Ramos (cell line): Measurements from ENCODE around the gene SBK3.
"Not testable (repeated sequence)": the region's sequence is repeated elsewhere in the genome, so short reads cannot be mapped to it uniquely, and the experiment has no call there.

ENCODE experiments used
- in situ Hi-C: fragments of 300-500 bp; cut with MboI; formaldehyde crosslinking; loops from one replicate; pipeline ENCODE4 v1.14.3; 2022; ENCODE audit warnings: low sequenced_read_pairs; ENCODE audit not compliant: unreplicated experiment

SBK3 gene

GRCh38 chr19:55578031-55578760, 32.9 kb upstream of the SBK3 start:
- in situ Hi-C loops: no loop called here

DNA sequence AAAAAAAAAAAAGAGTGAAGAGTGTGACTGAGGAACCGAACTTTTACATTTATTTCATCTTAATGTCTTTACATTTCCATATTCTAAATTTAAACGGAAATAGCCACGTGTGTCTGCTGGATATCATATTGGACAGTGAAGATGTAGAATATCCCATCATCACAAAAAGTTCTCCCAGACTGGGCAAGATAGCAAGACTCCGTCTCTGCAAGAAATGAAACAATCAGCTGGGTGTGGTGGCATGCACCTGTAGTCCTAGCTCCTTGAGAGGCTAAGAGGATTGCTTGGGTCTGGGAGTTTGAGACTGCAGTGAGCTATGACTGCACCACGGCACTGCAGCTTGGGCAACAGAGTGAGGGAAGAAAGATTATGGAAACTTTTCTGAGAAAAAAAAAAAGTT, 31.4 kb upstream of the SBK3 start:
- in situ Hi-C loops: no loop called here

DNA sequence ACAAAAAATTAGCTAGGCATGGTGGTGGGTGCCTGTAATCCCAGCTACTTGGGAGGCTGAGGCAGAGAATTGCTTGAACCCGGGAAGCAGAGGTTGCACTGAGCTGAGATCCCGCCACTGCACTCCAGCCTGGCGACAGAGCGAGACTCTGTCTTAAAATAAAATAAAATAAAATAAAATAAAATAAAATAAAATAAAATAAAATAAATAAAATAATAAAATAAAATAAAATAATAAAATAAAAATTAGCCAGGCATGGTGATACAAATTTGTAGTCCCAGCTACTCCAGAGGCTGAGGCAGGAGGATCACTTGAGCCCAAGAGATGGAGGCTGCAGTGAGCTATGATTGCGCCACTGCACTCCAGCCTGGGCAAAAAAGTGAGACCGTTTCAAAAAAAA, 28.6 kb upstream of the SBK3 start:
- in situ Hi-C loops: not testable (repeated sequence)

GRCh38 chr19:55569477-55569876, 24.1 kb upstream of the SBK3 start:
- in situ Hi-C loops: not testable (repeated sequence)

DNA sequence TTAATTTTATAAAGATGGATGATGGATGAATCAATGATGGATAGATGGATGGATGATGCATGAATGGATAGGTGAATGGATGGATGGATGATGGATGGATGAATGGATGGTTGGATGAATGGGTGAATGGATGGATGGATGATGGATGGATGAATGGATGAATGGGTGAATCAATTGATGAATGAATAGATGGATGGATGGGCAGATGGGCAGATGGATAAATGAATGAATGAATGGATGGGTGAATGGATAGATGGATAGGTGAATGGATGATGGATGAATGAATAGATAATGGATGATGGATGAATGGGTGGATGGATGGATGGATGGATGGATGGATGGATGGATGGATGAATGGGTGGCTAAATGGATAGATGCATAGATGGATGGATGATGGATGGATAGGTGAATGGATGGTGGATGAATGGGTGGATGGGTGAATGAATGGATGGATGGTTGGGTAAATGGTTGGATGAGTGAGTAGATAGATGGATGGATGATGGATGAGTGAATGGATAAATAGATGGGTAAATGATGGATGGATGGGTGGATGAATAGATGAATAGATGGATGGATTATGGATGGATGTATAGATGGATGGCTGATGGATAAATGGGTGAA, 22.5 kb upstream of the SBK3 start:
- in situ Hi-C loops: no loop called here

DNA sequence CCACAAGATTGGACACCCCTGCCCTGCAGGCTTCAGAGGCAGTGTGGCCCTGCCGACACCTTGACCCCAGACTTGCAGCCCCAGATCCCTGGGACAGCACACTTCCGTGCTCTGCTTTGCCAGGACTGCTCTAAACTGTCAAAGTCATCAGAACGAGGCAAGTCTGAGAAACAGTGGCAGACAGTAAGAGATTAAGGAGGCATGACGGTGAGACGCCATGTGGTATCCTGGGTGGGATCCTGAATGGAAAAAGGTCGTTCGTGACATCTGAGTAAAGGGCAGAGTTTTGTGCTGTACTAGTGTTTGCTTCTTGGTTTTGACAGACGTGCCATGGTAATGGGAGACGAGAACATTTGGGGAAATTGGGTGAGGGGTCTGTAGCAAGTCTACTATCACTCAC, 21.5 kb upstream of the SBK3 start:
- in situ Hi-C loops: no loop called here

DNA sequence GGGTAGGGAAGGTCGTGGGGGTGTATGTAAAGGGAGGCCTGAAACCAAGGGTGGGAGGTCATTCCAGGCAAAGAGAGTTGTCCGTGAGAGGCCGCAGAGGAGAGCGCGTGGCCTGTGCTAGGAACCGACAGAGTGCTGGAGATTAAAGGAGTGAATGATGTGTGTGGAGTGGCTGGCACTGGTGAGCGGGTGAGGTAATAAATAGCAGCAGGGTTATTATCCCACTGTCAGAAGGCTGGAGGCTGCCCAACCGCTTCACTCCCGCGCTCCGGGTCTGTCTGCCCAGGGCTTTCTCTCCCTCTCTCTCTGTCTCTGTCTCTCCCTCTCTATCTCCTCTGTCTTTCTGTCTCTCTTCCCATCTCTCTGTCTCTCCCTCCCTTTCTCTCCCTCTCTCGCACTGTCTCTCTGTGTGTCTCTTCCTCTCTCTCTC, 17.9 kb upstream of the SBK3 start:
- in situ Hi-C loops: no loop called here

GRCh38 chr19:55559684-55560083, 14.3 kb upstream of the SBK3 start:
- in situ Hi-C loops: no loop called here

DNA sequence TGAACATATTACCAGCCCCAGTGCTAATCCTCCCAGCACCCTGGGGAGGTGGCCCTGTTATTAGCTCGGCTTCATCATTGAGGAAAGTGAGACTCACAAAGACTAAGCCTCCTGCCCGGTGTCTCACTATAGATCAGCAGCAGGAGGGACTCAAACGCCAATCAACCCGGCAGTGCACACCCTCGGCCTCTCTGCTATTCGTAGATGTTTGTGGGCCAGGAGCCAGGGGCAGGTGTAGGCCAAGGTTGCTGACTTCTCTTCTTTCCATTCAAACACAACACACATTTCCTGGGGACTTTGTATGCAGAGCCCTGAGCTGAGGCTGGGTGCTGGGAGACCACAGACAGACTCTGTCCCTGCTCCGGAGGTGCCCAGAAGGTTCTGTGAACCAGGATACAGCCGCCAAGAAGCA, 9.4 kb upstream of the SBK3 start:
- in situ Hi-C loops: no loop called here

DNA sequence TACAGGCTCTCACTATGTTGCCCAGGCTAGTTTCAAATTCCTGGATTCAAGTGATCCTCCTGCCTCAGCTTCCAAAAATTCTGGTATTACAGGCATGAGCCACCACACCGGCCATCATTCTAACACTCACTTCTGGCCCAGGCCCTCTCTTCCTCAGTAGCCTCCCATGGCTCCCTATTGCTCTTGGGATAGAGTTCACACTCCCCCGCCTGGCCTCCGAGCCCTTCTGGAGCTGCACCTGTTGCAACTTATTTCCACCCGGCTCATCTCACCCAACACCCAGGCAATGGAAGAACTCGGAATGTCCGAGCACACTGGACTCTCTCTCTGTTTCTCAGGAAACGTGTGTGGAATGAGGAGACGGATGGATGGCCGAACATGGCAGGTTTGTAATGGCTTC, 9.0 kb upstream of the SBK3 start:
- in situ Hi-C loops: no loop called here

- in situ Hi-C loops: no loop called here
Observed at GRCh38 chr19:55553217-55554182, 8.2 kb upstream of the SBK3 start.

- in situ Hi-C loops: no loop called here
Observed at GRCh38 chr19:55552620-55553019, 7.3 kb upstream of the SBK3 start.

- in situ Hi-C loops: no loop called here
Observed at GRCh38 chr19:55552206-55552605, 6.9 kb upstream of the SBK3 start.

- in situ Hi-C loops: no loop called here
Observed at GRCh38 chr19:55550321-55550650, 4.9 kb upstream of the SBK3 start.

GRCh38 chr19:55549500-55550320, 4.4 kb upstream of the SBK3 start:
- in situ Hi-C loops: no loop called here

DNA sequence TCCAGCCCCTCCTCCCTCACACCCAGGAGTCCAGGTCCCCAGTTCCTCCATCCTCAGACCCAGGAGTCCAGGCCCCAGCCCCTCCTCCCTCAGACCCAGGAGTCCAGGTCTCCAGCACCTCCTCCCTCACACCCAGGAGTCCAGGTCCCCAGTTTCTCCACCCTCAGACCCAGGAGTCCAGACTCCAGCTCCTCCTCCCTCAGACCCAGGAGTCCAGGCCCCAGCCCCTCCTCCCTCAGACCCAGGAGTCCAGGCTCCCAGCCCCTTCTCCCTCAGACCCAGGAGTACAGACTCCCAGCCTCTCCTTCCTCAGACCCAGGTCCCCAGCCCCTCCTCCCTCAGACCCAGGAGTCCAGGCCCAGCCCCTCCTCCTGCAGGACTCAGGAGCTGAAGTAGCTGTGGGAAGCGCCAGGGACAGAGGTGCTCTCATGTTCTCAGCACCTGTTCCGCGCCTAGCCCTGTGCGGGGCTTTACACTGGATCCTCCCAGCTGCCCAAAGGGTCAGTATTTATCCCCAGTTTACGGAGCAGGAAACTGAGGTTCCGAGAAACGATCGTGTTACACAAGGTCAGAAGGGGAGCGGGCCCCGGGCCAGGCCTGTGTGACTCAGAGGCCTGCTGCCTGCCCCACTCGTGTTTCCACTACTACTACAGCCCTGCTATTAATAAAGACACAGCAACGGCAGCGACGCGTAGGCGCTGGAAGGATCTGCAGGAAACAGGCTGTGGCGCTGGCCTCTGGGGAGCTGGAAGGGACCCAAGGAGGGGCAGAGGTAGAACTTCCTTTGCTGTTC, 1.7 kb upstream of the SBK3 start:
- in situ Hi-C loops: no loop called here

DNA sequence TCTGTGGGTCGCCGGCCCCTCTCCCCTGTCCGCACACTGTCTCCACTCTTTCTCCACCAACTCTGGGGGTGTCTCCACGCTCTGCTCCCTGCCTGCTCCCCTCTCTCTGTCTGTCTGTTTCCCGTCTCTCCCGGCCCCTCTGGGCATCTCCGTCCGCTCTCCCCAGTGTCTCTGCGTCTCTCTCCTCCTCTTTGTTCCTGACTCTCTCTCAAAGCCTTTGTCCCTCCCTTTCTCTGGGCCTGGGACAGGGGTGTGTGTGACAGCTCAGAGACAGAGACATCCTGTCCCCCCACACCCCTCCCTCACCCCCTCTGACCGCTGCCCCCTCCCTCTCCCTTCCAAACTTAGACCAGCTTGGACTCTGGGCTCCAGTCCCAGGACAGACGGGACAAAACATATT, 668 bp upstream of the SBK3 start:
- in situ Hi-C loops: no loop called here

GRCh38 chr19:55544776-55545439, 435 bp downstream of the SBK3 start:
- in situ Hi-C loops: no loop called here

DNA sequence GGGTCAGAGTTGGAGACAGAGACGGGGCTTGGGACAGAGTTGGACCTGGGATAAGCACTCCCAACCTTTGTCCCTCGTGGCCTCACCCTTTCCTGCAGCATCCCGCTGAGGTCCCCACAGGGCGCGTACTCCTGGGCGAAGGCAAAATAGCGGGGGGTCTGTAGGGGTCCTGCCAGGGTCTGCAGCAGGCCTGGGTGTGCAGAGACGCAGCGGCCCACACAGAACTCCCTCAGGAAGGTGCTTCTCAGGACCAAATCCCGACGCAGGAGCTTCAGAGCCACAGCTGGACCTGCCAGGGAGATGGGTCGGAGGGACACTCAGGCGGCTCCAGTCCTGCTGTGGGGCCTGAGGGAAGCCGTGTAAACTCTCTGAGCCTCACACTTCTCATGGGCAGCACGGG, 1.3 kb downstream of the SBK3 start:
- in situ Hi-C loops: no loop called here
